CD4-positive, alpha-beta T cell treated with Interleukin-2 at 100 ng/mL for 4 hours (primary cell): ENCODE data around the gene PDE4DIP.
"Not testable (repeated sequence)": the region's sequence is repeated elsewhere in the genome, so short reads cannot be mapped to it uniquely, and the experiment has no call there.

Source experiments
- DNase-seq: peaks from one replicate; pipeline ENCODE4 v3.0.0-alpha.2; 2020; ENCODE audit warnings: low spot score

PDE4DIP gene

DNA sequence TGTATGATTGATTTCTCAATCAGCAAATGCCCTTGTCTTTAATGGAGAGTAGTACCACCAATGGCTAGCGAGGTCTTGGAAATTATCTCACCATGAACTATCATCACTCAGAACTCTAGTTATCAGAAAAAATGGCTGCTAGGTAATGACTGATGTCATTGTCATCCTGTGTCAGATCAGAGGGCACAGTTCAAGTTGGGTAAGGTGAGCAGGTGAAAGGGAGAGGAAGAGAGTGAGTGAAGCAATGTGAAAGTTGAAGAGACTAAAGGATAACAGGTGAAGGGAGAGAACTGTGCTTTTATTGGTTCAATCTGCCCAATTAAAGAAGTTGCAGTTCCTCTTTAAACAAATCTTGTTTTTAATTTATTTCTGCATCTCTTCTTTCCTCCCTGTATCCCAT lies 76.8 kb downstream of the PDE4DIP start:
- DNase-seq = not testable (repeated sequence)

- DNase-seq = not testable (repeated sequence)
These were observed 79.6 kb downstream of the PDE4DIP start for GRCh38 chr1:148923798-148924197.

- DNase-seq = not testable (repeated sequence)
These were observed 83.4 kb downstream of the PDE4DIP start for GRCh38 chr1:148927645-148928044.

- DNase-seq = not testable (repeated sequence)
These were observed 85.0 kb downstream of the PDE4DIP start for GRCh38 chr1:148929253-148929652.

- not testable (repeated sequence) for DNase-seq
These were observed 91.3 kb downstream of the PDE4DIP start for GRCh38 chr1:148935381-148936002.

- DNase-seq = not testable (repeated sequence)
These were observed 98.7 kb downstream of the PDE4DIP start for GRCh38 chr1:148942906-148943305.

- DNase-seq = not testable (repeated sequence)
These were observed 100.9 kb downstream of the PDE4DIP start for GRCh38 chr1:148945130-148945529.

GRCh38 chr1:148948768-148949167 lies 104.5 kb downstream of the PDE4DIP start:
- DNase-seq = peak; percentile 59

DNA sequence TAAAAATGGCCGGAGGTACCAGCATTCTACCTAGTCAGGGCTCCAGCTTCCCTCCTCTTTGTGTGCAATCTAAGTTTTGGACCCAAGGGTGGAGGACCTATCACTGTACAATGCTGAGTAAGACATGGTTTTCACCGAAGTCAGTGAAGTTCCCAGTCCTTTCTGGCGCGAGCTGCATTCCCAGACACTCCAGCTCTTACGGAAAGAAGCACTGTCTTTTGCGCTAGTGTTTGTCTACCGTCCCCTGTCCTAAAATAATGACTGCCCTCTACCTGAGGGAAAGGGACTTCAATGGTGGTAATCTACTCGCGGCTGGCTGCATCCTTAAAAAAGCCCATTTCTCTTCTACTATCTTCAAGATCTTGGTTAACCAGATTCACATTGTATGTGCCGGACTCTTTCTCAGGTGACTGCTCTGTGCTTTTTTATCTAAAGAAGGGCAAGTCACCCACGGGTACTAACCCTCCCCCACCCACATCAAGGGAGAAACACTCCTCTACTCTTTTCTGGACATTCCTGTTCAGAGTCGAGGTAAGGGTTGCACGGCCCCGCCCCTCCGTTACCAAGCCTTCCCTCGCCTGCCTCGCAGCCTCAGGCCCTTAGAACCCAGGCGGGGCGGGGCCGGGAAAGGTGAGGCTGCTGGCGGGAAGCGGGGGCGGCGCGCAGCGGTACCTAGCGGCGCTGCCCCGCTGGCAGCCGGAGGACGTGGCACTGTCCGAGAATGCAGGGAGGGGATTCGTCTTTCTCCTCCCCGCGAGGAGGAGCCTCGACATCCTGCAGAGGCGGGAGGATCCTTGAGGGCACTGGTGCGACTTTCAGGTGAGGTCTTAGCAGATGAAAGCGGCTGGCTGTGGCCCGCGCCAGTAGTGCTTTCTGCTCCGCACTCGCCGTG lies 107.4 kb downstream of the PDE4DIP start:
- peak; percentile 76 for DNase-seq

DNA sequence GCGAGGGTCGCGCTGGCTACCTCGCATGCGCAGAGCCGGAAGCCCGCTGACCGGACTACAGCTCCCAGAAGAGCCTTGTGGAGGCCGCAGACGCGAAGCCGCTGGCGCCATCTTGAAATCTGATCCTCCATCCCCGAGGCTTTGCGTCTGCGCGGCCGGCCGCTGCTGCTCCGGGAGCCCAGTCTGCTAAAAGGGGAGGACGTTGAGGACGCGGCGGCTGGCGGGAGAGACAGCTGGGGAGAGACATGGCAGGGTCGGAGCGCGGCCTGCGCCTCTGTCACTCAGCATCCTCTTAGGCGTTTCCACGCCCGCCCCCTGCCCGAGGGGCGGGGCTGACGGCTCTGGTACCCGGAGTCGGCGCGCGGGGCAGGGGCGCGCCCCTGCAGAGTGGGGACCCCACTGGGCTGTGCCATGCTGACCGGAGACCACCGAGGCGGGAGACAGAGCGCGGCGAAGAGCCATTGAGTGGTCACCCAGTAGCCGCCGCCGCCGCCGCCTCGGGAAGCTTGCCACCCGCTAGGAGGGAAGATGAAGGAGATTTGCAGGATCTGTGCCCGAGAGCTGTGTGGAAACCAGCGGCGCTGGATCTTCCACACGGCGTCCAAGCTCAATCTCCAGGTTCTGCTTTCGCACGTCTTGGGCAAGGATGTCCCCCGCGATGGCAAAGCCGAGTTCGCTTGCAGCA lies 108.2 kb downstream of the PDE4DIP start:
- DNase-seq = peak; percentile 73

DNA sequence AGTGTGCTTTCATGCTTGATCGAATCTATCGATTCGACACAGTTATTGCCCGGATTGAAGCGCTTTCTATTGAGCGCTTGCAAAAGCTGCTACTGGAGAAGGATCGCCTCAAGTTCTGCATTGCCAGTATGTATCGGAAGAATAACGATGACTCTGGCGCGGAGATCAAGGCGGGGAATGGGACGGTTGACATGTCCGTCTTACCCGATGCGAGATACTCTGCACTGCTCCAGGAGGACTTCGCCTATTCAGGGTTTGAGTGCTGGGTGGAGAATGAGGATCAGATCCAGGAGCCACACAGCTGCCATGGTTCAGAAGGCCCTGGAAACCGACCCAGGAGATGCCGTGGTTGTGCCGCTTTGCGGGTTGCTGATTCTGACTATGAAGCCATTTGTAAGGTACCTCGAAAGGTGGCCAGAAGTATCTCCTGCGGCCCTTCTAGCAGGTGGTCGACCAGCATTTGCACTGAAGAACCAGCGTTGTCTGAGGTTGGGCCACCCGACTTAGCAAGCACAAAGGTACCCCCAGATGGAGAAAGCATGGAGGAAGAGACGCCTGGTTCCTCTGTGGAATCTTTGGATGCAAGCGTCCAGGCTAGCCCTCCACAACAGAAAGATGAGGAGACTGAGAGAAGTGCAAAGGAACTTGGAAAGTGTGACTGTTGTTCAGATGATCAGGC lies 108.8 kb downstream of the PDE4DIP start:
- peak; percentile 8 for DNase-seq

DNA sequence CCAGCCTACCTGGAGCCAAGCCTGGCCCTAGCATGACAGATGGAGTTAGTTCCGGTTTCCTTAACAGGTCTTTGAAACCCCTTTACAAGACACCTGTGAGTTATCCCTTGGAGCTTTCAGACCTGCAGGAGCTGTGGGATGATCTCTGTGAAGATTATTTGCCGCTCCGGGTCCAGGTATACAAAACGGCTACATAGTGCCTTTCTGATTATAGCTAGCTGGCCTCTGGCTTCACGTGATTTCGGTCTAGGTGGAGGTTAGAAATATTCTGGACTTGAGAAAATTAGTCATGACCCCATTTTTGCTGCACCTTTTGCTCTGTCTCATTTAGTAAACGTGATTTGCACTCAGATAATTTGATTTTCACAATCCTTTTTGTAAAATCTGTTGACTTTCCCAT lies 109.5 kb downstream of the PDE4DIP start:
- DNase-seq = not testable (repeated sequence)

DNA sequence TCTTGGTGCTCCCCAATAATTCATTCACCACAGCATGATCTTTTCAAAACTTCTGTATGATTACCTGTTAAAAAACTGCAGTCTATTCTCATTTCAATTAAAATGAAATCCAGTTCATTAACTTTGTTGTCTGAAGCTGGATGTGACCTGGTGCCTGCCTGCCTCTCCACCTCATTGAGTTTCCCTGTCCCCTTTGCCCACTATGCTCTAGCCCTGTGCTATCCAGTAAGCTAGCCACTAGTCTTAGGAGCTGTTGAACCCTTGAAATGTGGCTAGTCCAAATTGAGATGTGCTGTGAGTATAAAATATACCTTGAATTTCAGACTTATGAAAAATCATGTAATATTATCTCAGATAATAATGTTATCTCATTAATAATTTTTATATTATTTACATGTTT lies 114.1 kb downstream of the PDE4DIP start:
- DNase-seq = not testable (repeated sequence)

DNA sequence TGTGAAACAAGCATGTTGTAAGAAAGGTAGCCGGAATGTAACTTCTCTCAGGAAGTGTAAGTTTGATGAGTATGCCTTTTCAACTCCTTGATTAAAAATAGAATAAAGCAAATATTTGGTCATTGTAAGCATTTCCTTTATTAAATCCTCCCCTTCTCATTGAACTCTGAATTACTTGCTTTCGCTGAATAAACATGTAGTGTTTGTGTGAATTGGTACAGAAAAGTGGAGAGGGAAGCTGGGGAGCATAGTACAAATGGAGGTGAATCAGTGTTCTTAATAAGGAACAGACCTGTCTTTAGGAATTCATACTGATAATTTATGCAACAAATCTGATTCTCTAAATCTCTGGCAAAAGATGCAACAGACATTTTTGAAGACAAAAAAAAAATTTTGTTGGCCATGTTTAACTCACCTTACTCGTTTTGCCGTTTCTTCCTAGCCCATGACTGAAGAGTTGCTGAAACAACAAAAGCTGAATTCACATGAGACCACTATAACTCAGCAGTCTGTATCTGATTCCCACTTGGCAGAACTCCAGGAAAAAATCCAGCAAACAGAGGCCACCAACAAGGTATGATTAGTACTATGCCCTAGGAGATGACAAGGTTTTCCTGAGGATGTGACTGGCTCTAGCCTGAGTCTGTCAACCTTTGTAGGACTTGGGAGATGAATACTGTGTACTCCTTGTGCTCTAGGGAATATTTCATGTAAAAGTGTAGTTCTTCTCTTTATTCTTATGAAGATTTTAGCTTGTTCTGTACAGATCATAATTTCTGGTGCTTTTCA lies 116.2 kb downstream of the PDE4DIP start:
- not testable (repeated sequence) for DNase-seq

GRCh38 chr1:148962127-148962857 lies 118.1 kb downstream of the PDE4DIP start:
- not testable (repeated sequence) for DNase-seq

GRCh38 chr1:148966084-148966483 lies 121.9 kb downstream of the PDE4DIP start:
- not testable (repeated sequence) for DNase-seq

- DNase-seq = not testable (repeated sequence)
These were observed 123.4 kb downstream of the PDE4DIP start for GRCh38 chr1:148967580-148967979.

DNA sequence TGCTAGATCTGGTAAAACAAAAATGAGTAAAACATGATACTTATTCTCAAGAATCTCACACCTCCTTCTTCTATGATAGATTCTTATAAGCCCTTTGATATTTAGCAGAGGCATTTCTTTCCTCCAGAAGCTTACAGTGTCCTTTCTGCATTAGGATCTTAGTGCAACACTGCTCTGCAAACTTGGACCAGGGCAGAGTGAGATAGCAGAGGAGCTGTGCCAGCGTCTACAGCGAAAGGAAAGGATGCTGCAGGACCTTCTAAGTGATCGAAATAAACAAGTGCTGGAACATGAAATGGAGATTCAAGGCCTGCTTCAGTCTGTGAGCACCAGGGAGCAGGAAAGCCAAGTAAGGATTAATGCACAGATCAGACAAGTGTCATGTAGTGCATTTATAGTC lies 124.5 kb downstream of the PDE4DIP start:
- DNase-seq = not testable (repeated sequence)

- not testable (repeated sequence) for DNase-seq
These were observed 124.9 kb downstream of the PDE4DIP start for GRCh38 chr1:148969126-148969525.

GRCh38 chr1:148975453-148975852 lies 131.2 kb downstream of the PDE4DIP start:
- DNase-seq = not testable (repeated sequence)
